T-helper 1 cell treated with Interleukin-12 subunit alpha and Interleukin-12 subunit beta and Interleukin-4 antibody, amounts not matched to agents 30 μg/mL and 1 μg/mL, for 36 hours (primary cell): ENCODE data around the gene ADCY5.

Experiments
- H3K27ac Mint-ChIP-seq: one replicate; pipeline ENCODE4 v1.8.0; 2021; ENCODE audit warnings: mild to moderate bottlenecking, mixed read lengths
- H3K27me3 Mint-ChIP-seq: one replicate; pipeline ENCODE4 v1.8.0; 2021; ENCODE audit warnings: low read depth, mixed read lengths
- H3K36me3 Mint-ChIP-seq: one replicate; pipeline ENCODE4 v1.8.0; 2021; ENCODE audit warnings: low read depth, mixed read lengths
- H3K4me1 Mint-ChIP-seq: one replicate; pipeline ENCODE4 v1.8.0; 2021; ENCODE audit warnings: low read depth, mixed read lengths
- H3K4me3 Mint-ChIP-seq: one replicate; pipeline ENCODE4 v1.8.0; 2021; ENCODE audit warnings: mild to moderate bottlenecking, moderate library complexity, mixed read lengths
- H3K9me3 Mint-ChIP-seq: one replicate; pipeline ENCODE4 v1.8.0; 2021; ENCODE audit warnings: mixed read lengths

Gene ADCY5

GRCh38 chr3:123295901-123296250 lies 153.0 kb downstream of the ADCY5 start:
- Mint-ChIP-seq H3K4me3 (no peak overlapping the region), H3K27me3 (no peaks in the 10 kb centered on the region), H3K4me1 (no peaks in the 10 kb centered on the region), H3K36me3 (no peaks in the 10 kb centered on the region), H3K9me3 (no peaks in the 10 kb centered on the region), H3K27ac (no peak overlapping the region)

GRCh38 chr3:123295171-123295900 lies 153.6 kb downstream of the ADCY5 start:
- no peaks in the 10 kb centered on the region for H3K4me1 Mint-ChIP-seq
- H3K4me3 Mint-ChIP-seq, result no peak overlapping the region
- H3K27ac Mint-ChIP-seq, result no peak overlapping the region
- H3K27me3 Mint-ChIP-seq, result no peaks in the 10 kb centered on the region
- no peaks in the 10 kb centered on the region for H3K36me3 Mint-ChIP-seq
- no peaks in the 10 kb centered on the region for H3K9me3 Mint-ChIP-seq

GRCh38 chr3:123294296-123294938 lies 154.5 kb downstream of the ADCY5 start:
- H3K36me3 Mint-ChIP-seq, result no peaks in the 10 kb centered on the region
- H3K27me3 Mint-ChIP-seq, result no peaks in the 10 kb centered on the region
- H3K4me1 Mint-ChIP-seq, result no peaks in the 10 kb centered on the region
- H3K4me3 Mint-ChIP-seq, result no peak overlapping the region
- no peak overlapping the region for H3K27ac Mint-ChIP-seq
- no peaks in the 10 kb centered on the region for H3K9me3 Mint-ChIP-seq

- H3K4me3 Mint-ChIP-seq, result no peak overlapping the region
- no peaks in the 10 kb centered on the region for H3K36me3 Mint-ChIP-seq
Observed at GRCh38 chr3:123292321-123293310, 156.3 kb downstream of the ADCY5 start.

GRCh38 chr3:123291404-123291803 lies 157.5 kb downstream of the ADCY5 start:
- H3K36me3 Mint-ChIP-seq, result no peaks in the 10 kb centered on the region
- no peak overlapping the region for H3K27ac Mint-ChIP-seq
- H3K4me3 Mint-ChIP-seq, result no peak overlapping the region
- H3K9me3 Mint-ChIP-seq, result no peaks in the 10 kb centered on the region
- no peaks in the 10 kb centered on the region for H3K27me3 Mint-ChIP-seq
- no peaks in the 10 kb centered on the region for H3K4me1 Mint-ChIP-seq

More at GRCh38 chr3:123292321-123293310, 156.3 kb downstream of the ADCY5 start:
- no peaks in the 10 kb centered on the region for H3K4me1 Mint-ChIP-seq
- H3K9me3 Mint-ChIP-seq, result no peaks in the 10 kb centered on the region
- H3K27me3 Mint-ChIP-seq, result no peaks in the 10 kb centered on the region
- H3K27ac Mint-ChIP-seq, result no peak overlapping the region

GRCh38 chr3:123290962-123291361 lies 157.9 kb downstream of the ADCY5 start:
- no peaks in the 10 kb centered on the region for H3K27me3 Mint-ChIP-seq
- no peaks in the 10 kb centered on the region for H3K4me1 Mint-ChIP-seq
- H3K27ac Mint-ChIP-seq, result no peak overlapping the region
- H3K36me3 Mint-ChIP-seq, result no peaks in the 10 kb centered on the region
- no peaks in the 10 kb centered on the region for H3K9me3 Mint-ChIP-seq
- no peak overlapping the region for H3K4me3 Mint-ChIP-seq

GRCh38 chr3:123290107-123290930 lies 158.6 kb downstream of the ADCY5 start:
- H3K4me3 Mint-ChIP-seq, result no peak overlapping the region
- H3K9me3 Mint-ChIP-seq, result no peaks in the 10 kb centered on the region
- no peaks in the 10 kb centered on the region for H3K4me1 Mint-ChIP-seq

GRCh38 chr3:123289391-123290106 lies 159.3 kb downstream of the ADCY5 start:
- Mint-ChIP-seq H3K27ac (no peak overlapping the region), H3K9me3 (no peaks in the 10 kb centered on the region), H3K4me1 (no peaks in the 10 kb centered on the region), H3K27me3 (no peaks in the 10 kb centered on the region), H3K36me3 (no peaks in the 10 kb centered on the region), H3K4me3 (no peak overlapping the region)

More at GRCh38 chr3:123290107-123290930, 158.6 kb downstream of the ADCY5 start:
- no peaks in the 10 kb centered on the region for H3K36me3 Mint-ChIP-seq
- no peaks in the 10 kb centered on the region for H3K27me3 Mint-ChIP-seq
- no peak overlapping the region for H3K27ac Mint-ChIP-seq

GRCh38 chr3:123287962-123288302 lies 161.0 kb downstream of the ADCY5 start:
- Mint-ChIP-seq H3K9me3 (no peaks in the 10 kb centered on the region), H3K4me3 (no peak overlapping the region), H3K27ac (no peak overlapping the region), H3K27me3 (no peaks in the 10 kb centered on the region), H3K36me3 (no peaks in the 10 kb centered on the region), H3K4me1 (no peaks in the 10 kb centered on the region)

- Mint-ChIP-seq H3K4me3 (no peak overlapping the region), H3K27ac (no peak overlapping the region), H3K36me3 (no peaks in the 10 kb centered on the region), H3K27me3 (no peaks in the 10 kb centered on the region), H3K4me1 (no peaks in the 10 kb centered on the region), H3K9me3 (no peaks in the 10 kb centered on the region)
Observed at GRCh38 chr3:123287051-123287961, 161.6 kb downstream of the ADCY5 start.

GRCh38 chr3:123286308-123287023 lies 162.4 kb downstream of the ADCY5 start:
- no peak overlapping the region for H3K4me3 Mint-ChIP-seq
- no peaks in the 10 kb centered on the region for H3K9me3 Mint-ChIP-seq
- H3K4me1 Mint-ChIP-seq, result no peaks in the 10 kb centered on the region
- no peaks in the 10 kb centered on the region for H3K36me3 Mint-ChIP-seq
- no peak overlapping the region for H3K27ac Mint-ChIP-seq
- no peaks in the 10 kb centered on the region for H3K27me3 Mint-ChIP-seq

- no peaks in the 10 kb centered on the region for H3K36me3 Mint-ChIP-seq
- H3K4me3 Mint-ChIP-seq, result no peak overlapping the region
- no peaks in the 10 kb centered on the region for H3K9me3 Mint-ChIP-seq
- H3K27me3 Mint-ChIP-seq, result no peaks in the 10 kb centered on the region
- no peaks in the 10 kb centered on the region for H3K4me1 Mint-ChIP-seq
- H3K27ac Mint-ChIP-seq, result no peak overlapping the region
Observed at GRCh38 chr3:123285931-123286307, 163.0 kb downstream of the ADCY5 start.
